HG03342 (cell line): ENCODE measurements around the gene F2.
"Not testable (repeated sequence)": the region's sequence is repeated elsewhere in the genome, so short reads cannot be mapped to it uniquely, and the experiment has no call there.

Experiments used
- ATAC-seq: cut with Tn5 transposase; IDR thresholded peaks from one replicate; pipeline ENCODE4 v1.9.1; 2021; ENCODE audit warnings: mild to moderate bottlenecking, moderate library complexity; ENCODE audit not compliant: unreplicated experiment

F2 gene

GRCh38 chr11:46719048-46719542, at the start of gene F2:
Gene F2, plus strand, starts transcription at chr11:46719213. Its CDS starts 23 bp downstream, at chr11:46719236.
- ATAC-seq = no peak

GRCh38 chr11:46669711-46670139, 49.3 kb upstream of the F2 start:
- ATAC-seq = no peak

GRCh38 chr11:46670521-46670920, 48.5 kb upstream of the F2 start:
- ATAC-seq = not testable (repeated sequence)

GRCh38 chr11:46671958-46672315, 47.1 kb upstream of the F2 start:
- no peak for ATAC-seq

GRCh38 chr11:46672381-46672839, 46.6 kb upstream of the F2 start:
- no peak for ATAC-seq

- ATAC-seq = no peak
Observed at GRCh38 chr11:46673713-46674462, 45.1 kb upstream of the F2 start.

- ATAC-seq = no peak
Observed at GRCh38 chr11:46674463-46675287, 44.3 kb upstream of the F2 start.

GRCh38 chr11:46675288-46675851, 43.6 kb upstream of the F2 start:
- no peak for ATAC-seq

GRCh38 chr11:46675949-46676348, 43.1 kb upstream of the F2 start:
- ATAC-seq = no peak

GRCh38 chr11:46676436-46677158, 42.4 kb upstream of the F2 start:
- ATAC-seq = no peak

- ATAC-seq = no peak
Observed at GRCh38 chr11:46677169-46677568, 41.8 kb upstream of the F2 start.

GRCh38 chr11:46677991-46678740, 40.8 kb upstream of the F2 start:
- ATAC-seq = no peak

- no peak for ATAC-seq
Observed at GRCh38 chr11:46678741-46679130, 40.3 kb upstream of the F2 start.

GRCh38 chr11:46679241-46680163, 39.5 kb upstream of the F2 start:
- ATAC-seq = no peak

- ATAC-seq = no peak
Observed at GRCh38 chr11:46680164-46680760, 38.8 kb upstream of the F2 start.

- ATAC-seq = no peak
Observed at GRCh38 chr11:46680815-46681214, 38.2 kb upstream of the F2 start.

GRCh38 chr11:46681814-46682213, 37.2 kb upstream of the F2 start:
- ATAC-seq = no peak
